NCI-H2227 treated with DMSO at 0.1 percent for 48 hours (cell line): Measurements from ENCODE around the gene B3GNT9.

Experiments used
- DNase-seq: peaks from one replicate; lab custom pipeline; 2025; lab: John Stamatoyannopoulos, UW

The B3GNT9 gene

DNA sequence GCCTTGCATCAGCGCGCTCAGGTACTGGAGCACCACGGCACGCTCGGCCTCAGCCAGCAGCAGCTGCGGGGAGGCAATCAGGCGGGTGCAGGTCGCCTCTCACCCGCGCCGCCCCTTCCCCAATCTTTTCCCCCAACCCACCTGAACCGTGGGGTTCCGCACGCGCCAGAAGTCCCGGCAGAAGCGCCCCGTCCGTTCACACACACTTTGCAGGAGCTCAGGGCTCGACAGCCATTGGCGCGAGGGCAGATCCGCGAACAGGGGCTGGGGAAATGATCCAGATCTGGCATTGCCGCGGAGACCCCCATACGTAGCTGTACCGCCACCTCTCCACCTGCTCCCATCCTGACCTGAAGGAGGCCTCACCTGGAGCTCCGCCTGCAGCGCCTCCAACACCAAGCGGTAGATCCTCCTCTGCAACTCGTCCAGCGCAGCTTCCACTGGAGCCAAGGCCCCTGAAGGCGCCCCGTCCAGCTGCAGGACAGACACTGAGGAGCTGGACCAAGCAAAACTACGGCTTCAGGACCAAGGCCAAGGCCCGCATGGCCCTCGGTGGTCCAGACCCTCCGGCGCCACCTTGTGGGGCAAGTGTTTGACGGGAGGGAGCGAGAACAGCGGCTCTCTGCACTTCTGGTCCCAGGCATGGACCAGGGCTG is 34.3 kb upstream of the B3GNT9 start:
- DNase-seq = no peak

DNA sequence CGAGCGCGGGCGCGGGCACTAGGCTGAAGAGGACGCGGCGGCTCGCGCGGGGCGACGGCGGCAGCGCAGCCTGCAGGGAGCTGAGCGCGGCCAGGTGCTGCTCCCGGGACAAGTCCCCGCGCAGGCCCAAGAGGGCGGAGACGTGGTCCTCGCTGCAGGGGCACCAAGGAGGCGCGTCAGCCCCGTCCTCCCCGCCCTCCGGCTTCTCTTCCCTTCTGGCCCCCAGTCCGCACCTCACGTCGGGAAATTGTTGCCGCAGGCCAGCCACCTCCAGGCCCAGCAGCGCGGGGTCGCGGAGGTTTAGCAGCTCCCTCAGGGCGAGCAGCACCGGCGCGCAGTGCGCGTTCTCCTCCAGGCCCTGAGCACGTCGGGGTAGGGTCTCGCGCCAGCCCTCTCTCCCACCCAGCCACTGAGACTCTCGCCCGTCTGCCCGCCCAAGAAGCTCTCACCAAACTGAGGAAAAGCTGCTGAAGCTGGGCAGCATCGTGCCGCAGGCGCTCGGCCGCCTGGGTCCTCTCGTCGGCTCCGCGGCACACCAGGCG is 33.7 kb upstream of the B3GNT9 start:
- DNase-seq = no peak

DNA sequence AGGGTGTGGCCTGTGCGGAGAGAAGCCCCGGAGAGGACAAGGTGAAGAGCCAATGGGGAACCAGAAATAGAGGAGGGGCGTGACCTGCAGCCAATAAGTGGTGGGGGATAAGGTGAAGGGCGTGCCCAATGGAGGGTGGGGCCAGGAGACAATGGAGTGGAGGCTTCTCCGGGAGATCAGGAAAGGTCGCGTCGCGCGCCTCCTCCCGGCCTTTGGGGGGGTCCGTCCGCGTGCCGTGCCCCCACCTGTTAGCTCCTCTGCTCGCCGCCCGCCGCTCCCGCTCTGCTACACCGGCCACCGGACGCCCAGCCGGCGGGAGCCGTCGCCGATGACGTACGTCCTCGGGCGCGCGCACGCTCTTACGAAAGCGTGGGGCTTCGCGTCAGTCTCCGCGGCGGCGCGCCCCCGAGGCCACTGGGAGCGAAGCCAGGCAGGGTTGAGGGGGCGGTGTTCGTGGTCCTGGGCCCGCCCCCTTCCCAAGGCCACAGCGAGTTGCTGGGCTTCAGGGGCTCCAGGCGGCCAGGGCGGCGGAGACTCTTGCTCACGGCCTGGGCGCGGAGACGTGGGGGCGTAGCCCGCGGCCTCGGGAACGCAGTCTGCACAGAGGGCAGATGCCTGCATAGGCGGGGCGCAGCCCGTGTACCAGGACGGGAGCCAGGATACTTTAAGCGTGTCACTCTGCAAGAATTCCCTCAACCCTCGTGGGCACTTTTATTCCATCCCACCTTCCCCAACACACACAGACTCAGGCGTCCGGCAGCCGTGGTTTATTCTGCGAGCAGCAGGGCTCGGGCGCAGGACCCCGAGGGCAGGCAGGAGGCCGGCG is 33.0 kb upstream of the B3GNT9 start, which contains the start of gene MATCAP1:
MATCAP1 (minus strand) TSS at position 337 of the 826 bp plus-strand sequence. CDS start 3,353 bp downstream, outside the sequence.
- DNase-seq = peak; percentile 95

DNA sequence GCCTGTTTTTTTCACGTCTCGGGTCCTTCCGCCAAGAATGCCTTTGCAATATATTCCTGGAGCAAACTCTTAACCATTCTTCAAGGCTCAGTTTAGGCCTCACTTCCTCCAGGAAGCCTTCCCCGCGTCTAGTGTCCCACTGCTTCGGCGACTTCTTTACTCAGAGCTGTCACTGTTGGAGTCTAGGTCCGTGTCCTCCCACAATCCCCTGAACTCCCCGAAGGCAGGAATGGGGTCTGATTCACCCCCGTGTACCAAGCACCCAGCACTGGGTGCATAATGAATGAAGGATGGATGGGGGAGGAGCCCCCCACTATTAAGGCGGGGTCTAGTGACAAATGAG is 32.5 kb upstream of the B3GNT9 start:
- DNase-seq = no peak

DNA sequence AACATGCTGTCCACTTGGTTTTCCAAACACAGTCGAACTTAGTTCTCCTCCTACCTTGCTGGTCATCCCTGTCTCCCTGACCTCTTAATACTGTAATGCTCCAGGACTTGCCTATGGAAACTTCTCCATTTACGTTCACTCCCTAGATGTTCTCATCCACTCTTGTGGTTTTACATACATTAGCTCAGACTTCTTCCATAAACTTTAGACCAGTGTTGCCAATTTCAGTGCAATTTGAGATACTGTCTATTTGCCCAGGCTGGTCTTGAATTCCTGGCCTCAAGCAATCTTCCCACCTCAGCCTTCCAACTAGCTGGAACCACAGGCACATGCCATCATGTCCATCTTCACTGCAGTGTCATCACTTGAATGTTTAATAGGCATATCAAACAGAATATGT is 31.5 kb upstream of the B3GNT9 start:
- no peak for DNase-seq

DNA sequence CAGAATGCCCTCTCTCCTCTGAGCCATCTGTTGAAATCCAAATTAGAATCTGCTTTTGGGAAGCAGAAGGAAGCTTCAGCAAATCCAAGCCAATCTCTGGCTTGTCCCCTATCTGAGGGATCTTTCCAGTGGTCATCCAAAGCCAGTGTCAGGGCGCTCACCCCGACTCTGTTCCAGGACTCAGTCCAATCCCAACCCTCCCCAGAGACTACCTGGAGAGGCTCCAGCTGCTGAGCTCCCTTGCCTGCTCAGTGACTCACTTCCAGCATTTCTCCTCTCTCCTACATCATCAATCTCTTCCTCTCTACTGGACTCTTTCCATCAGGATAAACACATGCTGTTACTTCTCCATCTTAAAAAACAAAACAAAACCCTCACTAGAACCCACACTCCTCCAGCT is 30.5 kb upstream of the B3GNT9 start:
- DNase-seq = no peak

DNA sequence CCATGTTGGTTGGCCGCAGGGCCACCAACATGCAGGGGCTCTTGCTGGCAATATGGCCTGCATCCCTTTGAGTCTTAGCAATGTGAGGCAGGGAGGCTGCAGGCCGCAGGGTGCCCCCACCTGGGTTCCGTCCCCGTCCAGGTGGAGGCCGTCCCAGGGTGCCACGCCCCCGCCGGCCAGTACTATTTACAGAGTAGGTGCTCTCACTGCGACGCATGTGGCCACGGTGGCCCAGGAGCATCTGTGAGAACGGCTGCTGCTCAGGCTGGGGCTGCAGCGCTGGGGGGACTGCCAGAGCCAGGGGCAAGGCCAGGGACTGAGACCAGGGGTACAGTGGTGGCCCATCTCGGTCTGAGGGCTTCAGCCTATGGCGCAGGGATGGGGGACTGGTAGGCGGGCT is 29.4 kb upstream of the B3GNT9 start:
- no peak for DNase-seq

DNA sequence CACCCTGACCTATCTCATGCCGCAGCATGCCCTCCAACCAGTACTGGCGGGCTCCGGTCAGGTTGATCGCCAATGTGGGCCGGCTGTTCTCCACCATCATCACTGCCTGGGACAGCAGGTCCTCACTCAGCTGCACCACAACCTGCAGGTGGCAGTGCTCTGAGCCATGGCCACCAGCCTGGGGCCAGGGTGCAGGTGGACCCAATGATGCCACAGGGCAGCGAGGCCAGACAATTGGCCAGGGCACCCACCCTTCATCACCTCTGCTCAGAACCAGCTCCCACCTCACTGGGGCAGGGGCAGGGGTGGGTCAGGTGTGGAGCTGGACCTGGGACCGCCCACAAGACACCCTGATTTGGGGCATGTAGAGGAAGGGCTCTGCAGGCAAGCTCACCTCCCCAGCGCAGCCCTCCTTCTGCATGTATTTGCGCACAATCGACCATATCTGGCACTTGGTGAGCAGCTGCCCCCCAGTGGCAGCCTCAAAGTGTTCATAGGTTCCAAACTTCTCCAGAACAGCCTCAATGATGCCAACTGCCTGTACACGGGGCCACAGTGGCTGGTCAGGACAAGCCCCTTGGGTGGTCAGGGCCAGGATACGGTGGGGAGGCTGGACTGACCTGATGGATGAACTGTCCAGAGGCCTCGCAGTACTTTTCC is 28.8 kb upstream of the B3GNT9 start:
- DNase-seq = no peak

DNA sequence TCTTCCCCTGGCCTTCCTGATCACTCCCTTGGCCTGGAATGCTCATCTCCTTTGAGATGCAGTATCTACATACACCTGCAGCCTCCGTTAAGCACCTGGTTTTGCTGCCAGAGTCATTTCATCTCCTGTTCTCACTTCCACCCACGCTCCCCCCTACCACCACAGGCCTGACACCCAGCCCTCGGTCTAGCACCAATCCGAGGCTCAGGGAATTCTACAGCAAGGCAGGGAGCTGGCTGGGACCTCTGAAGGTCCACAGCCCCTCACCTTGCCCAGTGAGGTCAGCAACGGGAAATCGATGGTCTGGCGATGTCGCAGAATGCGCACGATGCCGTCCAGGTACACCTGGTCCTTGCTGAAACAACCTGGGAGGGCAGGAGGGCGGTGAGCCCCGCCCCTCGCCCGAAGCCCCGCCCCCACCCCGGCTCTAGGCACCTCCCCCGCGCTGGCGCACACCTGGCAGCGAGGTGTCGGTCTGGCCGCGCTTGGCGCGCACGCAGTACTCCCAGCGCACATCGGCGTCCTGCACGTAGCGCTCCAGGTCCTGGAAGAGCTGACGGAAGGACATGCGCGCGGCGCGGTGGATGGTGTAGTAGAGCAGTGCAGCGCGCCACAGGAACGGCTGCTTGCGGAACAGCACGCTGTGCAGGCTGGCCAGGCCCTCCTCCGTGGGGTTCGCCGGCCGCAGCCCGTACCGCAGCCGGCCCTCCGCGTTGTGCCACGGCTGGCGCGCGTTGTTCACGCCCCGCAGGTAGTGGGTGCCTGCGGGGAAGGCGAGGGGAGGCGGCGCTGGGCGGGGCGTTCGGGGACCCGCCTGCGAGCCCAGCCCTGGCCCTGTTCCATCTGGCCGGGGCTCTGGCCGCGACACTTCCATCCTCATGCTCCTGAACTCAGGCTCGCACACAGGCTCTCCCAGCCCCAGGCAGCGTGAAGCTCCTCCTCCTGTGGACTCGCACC is 27.2 kb upstream of the B3GNT9 start:
- DNase-seq = no peak

DNA sequence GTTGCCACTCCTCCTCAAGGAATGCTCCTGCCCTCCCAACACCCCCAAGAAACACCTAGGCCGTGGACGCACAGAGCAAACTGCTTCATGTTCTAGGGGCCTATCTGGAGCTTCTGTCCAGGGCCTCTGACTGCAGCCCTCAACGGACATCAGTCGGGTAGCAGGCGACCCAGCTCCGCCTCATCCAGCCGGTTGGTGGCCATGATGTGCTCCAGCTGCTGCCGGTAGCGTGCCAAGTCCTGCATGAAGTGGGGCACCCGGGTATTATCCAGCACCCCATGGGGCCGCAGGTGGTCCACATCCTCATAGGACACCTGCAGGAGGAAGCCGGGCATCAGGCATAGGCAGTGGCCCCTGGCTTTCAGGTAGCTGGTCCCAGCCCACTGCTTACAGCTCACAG is 25.9 kb upstream of the B3GNT9 start:
- DNase-seq = no peak

DNA sequence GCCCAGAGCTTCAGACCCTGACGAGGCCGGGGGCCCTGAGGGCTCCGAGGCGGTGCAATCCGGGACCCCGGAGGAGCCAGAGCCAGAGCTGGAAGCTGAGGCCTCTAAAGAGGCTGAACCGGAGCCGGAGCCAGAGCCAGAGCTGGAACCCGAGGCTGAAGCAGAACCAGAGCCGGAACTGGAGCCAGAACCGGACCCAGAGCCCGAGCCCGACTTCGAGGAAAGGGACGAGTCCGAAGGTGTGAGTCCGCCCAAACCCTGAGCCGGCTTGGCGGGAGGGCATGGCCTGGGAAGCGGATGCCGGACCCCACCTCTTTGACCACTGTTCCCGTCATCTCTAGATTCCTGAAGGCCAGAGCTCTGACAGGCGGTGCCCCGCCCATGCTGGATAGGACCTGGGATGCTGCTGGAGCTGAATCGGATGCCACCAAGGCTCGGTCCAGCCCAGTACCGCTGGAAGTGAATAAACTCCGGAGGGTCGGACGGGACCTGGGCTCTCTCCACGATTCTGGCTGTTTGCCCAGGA is 24.0 kb upstream of the B3GNT9 start:
- DNase-seq = no peak

DNA sequence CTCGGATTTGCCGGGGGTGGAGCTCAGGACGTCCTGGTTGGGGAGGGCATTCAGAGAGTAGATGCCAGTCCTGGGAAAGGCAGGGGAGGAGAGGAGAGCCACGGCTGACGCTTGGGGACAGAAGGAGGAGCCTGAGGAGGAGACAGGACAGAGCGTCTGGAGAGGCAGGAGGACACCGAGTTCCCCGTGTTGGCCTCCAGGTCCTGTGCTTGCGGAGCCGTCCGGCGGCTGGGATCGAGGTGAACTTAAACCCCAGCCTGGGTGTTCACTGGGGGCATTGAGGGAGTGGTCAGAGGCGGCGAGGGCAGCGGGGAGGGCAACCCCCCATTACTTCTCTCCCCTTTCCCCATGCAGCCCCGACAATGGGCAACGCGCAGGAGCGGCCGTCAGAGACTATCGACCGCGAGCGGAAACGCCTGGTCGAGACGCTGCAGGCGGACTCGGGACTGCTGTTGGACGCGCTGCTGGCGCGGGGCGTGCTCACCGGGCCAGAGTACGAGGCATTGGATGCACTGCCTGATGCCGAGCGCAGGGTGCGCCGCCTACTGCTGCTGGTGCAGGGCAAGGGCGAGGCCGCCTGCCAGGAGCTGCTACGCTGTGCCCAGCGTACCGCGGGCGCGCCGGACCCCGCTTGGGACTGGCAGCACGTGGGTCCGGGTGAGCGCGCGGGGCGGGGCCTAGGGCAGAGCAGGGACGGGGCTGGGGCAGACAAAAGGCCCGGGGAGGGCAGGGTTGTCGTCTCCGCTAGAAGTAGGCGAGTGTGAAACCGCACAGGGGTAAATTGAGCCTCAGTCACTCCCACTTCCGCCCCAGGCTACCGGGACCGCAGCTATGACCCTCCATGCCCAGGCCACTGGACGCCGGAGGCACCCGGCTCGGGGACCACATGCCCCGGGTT is 23.3 kb upstream of the B3GNT9 start:
- peak; percentile 65 for DNase-seq

DNA sequence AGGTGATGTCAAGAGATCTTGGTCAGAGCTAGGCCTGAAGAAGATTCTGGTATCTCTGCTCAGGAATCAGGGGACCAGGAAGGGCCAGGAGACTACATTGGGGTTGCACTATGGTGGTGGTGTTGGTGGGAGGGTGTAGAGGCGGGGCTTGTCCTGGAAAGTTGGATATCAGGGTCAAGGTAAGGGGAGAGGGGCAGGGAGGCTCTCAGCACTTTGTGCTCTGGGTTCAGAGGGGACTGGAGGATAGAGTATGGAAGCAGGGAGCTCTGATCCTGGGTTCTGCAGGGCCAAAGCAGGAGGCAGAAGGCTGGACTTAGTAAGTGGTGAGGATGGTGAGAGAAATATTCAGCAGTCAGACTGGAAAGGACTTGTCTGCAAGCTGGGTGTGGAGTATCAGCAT is 22.5 kb upstream of the B3GNT9 start:
- no peak for DNase-seq

DNA sequence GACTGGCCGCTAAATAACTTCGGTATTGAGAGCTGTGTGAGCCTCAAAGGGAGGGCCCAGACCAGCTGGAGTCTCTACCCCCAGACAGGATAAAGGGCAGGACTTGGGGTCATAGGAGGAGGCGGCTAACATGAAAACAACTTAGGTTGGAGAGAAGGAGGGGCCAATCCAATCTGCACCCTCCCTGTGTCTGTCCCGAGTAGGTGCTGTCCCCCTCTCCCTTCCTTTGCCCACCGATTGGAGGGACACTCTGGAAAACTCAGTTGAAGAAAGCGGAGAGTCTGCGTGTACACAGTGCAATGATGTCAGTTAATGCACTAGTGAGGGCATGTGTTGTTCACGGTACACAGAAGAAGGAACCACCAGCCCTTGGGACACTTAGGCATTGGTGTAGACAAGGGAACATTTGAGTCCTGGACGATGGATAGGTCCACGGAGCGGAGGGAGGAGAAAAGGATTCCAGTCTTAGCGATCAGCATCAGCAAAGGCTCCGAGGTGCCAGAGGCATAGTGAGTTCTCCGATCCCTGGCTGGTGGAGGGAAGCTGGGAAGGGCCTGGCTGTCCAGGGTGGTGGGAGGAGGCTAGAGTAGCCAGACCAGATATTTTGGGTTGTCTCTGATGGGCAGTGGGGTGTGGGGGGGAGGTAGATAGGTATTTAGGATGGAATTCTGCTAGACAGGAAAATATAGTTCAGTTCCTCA is 20.3 kb upstream of the B3GNT9 start:
- DNase-seq = no peak

DNA sequence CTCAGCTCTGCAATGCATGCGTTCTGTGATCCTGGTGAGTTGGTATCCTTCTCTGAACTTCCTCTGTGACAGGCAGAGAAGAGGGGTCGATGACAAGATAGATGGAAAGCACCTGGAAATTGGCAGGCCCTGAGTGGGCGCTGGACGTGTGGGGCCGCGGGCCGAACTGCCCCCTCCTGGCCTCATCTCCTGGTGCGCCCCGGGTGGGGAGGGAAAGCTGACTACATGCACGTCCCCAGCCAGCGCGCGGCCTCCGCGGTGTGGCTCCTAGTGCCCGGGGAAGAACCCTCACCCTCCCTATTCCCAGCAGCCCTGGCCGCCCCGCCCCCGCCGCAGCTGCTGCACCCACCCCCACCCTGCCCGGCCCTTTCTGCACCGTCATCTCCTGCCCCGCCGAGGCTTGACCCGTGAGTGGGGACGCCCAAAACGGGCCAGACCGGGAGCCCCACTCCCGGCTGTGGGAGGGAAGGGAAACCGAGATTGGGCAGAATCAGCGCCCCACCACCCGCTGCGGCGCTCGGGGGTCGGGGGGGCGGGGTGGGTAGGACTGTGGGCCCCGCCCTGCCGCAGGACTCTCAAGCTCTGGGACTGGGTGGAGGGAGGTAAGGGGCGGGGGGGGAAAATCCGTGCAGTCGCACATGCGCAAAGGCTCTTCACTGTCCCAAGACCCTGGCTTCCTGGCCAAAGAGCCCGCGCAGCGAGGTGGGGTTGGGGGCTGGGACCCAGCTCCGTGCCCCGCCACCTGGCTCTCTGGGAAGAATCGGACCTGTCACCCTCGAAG is 19.6 kb upstream of the B3GNT9 start, which contains the start of gene NOL3:
NOL3 (plus strand) TSS at position 371 of the 781 bp plus-strand sequence.
- peak; percentile 79 for DNase-seq

DNA sequence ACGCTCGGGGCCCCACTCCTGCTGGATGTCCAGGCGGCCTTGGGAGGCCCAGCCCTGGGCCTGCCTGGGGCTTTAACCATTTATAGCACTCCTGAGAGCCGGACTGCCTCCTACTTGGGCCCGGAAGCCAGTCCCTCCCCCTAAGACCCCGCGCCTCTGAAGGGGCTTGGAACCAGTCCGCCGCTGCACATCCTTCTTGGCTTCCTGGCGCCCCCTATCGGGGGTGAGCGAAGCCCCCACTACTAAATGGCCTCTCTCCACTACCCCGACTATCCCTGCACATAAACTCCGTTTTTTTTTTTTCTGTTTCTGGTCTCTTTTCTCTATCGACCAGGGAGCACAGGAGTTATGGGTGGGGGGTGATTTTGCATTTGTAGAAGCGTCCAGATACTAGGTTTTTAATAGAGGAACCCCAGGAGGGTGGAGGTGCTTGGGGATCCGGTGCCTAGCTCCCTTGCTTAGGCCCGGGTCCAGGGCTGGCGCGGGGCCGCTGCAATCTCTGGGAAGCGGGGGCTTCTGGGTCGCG is 18.9 kb upstream of the B3GNT9 start:
- DNase-seq = no peak

DNA sequence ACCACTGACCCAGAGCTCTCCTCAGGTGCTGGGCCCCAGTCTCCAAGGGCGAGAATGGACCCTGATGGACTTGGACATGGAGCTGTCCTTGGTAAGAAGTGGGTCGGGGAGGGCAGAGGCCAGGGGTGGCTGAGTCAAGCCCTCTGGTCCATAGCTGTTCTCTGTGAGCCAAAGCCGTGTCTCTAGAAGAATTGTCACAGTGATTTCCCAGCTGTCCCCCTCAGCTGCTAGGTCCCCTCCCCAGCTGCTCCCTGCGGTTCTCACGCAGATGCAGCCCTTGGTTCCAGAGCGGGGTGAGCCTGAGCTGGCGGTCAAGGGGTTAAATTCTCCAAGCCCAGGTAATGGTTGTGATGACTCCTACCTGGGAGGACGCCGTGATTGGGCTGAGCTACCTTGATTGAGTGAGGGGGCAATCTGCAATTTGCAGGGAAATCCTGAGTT is 18.2 kb upstream of the B3GNT9 start:
- no peak for DNase-seq

DNA sequence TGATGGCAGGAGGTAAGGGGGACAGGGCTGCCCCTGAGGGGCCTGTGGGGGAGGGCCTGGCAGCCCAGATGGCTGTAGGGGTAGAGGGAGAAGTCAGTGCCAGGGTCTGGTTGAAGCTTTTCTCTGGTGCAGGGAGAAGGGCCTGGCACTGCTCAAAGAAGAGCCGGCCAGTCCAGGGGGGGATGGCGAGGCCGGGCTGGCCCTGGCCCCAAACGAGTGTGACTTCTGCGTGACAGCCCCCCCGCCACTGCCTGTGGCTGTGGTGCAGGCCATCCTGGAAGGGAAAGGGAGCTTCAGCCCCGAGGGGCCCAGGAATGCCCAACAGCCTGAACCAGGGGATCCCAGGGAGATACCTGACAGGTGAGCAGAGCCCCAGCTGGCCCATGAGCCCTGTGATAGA is 16.8 kb upstream of the B3GNT9 start:
- DNase-seq = no peak
